CD4-positive, alpha-beta T cell treated with Interleukin-17A for 4 hours (primary cell): ENCODE results near the gene EYA4.

ENCODE experiments used
- DNase-seq: peaks from one replicate; pipeline ENCODE4 v3.0.0-alpha.2; 2020; ENCODE audit warnings: mixed read lengths

Gene EYA4

GRCh38 chr6:133242637-133243585 is 1.8 kb downstream of the EYA4 start:
- no peak for DNase-seq

GRCh38 chr6:133243723-133244305 is 2.7 kb downstream of the EYA4 start:
- no peak for DNase-seq

DNA sequence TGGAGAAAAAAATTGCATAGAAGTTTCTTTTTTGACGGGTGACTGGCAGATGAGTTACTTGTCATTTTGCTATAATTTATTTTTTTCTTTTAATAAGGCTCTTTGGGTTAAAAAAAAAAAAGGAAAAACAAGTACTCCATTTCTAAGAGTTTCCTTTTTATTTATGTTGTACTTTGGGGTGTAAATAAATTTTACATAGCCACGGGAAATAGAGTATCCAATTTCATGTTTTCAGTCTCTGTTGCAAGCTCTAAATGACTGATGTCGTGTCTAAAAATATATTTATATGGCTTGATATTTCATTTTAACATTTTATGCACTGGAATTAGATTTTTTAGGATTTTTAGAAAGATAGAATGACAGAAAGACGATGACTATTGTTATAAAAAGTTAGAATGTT is 3.4 kb downstream of the EYA4 start:
- no peak for DNase-seq

GRCh38 chr6:133245007-133245406 is 3.9 kb downstream of the EYA4 start:
- no peak for DNase-seq

- no peak for DNase-seq
Observed at GRCh38 chr6:133245422-133245903, 4.3 kb downstream of the EYA4 start.

- no peak for DNase-seq
Observed at GRCh38 chr6:133247581-133247980, 6.4 kb downstream of the EYA4 start.

GRCh38 chr6:133248241-133249001 is 7.3 kb downstream of the EYA4 start:
- no peak for DNase-seq

DNA sequence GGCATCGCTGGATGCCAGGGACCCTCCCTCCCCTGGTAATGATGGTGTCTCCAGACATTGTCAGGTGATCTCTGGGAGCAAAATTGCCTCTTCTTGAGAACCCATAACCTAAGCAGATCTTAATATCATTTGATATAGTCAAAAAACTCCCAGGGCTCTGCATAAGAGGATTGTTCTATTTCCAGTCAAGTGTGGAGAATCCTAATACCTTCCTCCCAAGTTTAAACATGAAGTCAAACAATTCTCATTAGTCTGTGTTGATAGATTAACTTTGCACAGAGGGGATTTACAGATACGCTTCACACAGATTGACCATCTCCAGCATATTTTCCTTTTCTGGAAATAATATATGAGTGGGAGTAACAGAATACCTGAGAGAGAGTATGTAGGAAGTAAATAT is 10.5 kb downstream of the EYA4 start:
- no peak for DNase-seq

GRCh38 chr6:133254552-133255228 is 13.5 kb downstream of the EYA4 start:
- no peak for DNase-seq

DNA sequence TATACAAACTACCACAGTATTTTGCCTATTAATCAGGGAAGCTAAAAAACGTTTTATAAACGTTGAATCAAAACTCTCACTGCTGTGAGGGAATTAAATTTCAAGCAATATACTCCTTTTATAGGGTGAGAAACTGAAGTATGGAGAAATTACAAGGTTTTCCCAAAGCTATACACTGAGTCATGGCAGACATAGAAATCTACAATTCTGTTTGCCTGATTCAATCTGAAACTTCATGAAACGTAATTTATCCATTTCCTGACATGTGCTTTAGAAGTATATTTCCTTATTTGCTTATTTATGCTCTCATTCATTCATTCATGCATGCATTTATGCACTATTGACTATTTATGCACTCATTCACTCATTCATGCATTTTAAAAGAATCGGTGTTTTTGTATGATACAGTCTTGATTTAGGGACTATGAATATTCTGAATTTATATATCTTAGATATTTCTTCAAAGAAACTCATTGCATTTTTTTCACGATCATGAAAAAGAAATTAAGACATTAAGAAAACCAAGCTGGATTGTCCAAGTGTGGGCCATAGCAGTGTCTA is 16.5 kb downstream of the EYA4 start:
- DNase-seq = no peak

- no peak for DNase-seq
Observed at GRCh38 chr6:133259561-133259960, 18.4 kb downstream of the EYA4 start.

GRCh38 chr6:133262804-133263203 is 21.6 kb downstream of the EYA4 start:
- no peak for DNase-seq

DNA sequence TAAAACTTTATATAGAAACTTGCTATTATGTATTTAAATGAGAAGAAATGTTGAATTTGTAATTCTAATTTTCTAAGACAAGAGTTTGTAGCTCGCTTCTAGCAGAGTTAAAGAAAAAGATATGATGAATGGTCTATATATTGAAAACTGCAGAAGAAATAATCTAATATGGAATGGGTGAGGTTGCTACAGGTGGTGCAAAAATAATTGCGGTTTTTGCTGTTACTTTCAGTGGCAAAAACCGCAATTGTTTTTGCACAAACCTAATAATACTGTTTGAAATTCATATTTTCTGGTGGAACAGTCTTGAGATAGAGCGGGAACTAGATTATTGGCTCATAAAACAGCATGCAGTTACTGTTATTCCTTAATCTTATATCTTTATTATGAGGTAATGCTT is 23.9 kb downstream of the EYA4 start:
- DNase-seq = no peak

- DNase-seq = no peak
Observed at GRCh38 chr6:133266186-133266585, 25.0 kb downstream of the EYA4 start.

GRCh38 chr6:133268621-133269020 is 27.5 kb downstream of the EYA4 start:
- DNase-seq = no peak

DNA sequence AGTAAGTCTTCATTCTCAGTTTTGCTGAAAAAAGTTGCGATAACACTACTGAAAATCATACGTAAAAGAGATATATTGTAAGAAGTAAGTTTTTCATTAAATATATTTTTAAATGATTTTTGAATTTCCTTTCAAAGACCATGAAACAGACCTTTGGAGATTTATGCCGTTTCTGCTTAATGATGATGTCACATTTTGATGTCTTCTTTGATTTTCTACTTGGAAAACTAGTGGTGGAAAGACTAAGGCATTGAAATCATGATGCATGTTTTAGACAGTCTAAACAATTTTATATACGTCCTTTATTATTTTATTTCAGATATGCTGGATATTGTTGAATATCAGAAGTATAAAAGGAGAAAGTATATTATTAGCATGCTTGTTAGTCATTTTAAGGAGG is 33.7 kb downstream of the EYA4 start:
- no peak for DNase-seq

GRCh38 chr6:133275213-133275612 is 34.1 kb downstream of the EYA4 start:
- no peak for DNase-seq

- no peak for DNase-seq
Observed at GRCh38 chr6:133277228-133277899, 36.2 kb downstream of the EYA4 start.

GRCh38 chr6:133277900-133278545 is 36.9 kb downstream of the EYA4 start:
- DNase-seq = no peak

- DNase-seq = no peak
Observed at GRCh38 chr6:133286765-133287164, 45.6 kb downstream of the EYA4 start.

GRCh38 chr6:133288662-133289061 is 47.5 kb downstream of the EYA4 start:
- DNase-seq = no peak
